ENCODE measurements around the gene EDIL3. TPM values are rescaled to one million over a fixed set of nuclear protein-coding genes. Genes with fewer than 3 reads are reported as not detected.

Gene EDIL3
- total and polyA plus RNA-seq, 12 donors, result 4.6 to 59.7 (median 13.7) TPM

DNA sequence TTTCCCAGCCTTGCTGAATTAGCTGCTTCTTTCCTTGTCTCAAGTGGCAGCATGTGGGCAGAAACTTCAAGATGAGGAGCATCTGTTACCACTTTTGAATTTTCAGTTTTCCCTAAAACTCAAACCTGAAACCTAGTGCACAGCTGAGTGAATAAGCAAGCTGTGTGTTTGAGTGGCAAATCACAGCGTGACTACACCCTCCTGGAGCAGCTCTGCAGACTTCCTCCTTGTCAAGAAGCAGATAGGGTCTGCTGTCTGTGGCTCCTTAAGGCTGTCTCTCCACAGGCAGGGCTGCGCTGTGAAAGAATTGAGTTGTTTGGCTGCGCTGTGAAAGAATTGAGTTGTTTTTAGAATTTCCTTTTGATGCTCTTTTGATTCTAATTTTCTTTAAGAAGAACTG lies 484.4 kb downstream of the EDIL3 start:
- Histone ChIP-seq H3K36me3 (replicated peaks in 1 of 2) (no peaks in the 10 kb centered on the region), H3K27me3 (no peaks in the 10 kb centered on the region), H3K27ac (no peak overlapping the region), H3K4me3 (no peak overlapping the region), H3K4me1 (replicated peaks in 1 of 2) (no peaks in the 10 kb centered on the region), H3K9me3 (replicated peaks in 1 of 3) (no peaks in the 10 kb centered on the region)
- no peak for TF ChIP-seq POLR2A (IDR thresholded peaks at IDR 0.05)
- TF ChIP-seq, protein P1, sequence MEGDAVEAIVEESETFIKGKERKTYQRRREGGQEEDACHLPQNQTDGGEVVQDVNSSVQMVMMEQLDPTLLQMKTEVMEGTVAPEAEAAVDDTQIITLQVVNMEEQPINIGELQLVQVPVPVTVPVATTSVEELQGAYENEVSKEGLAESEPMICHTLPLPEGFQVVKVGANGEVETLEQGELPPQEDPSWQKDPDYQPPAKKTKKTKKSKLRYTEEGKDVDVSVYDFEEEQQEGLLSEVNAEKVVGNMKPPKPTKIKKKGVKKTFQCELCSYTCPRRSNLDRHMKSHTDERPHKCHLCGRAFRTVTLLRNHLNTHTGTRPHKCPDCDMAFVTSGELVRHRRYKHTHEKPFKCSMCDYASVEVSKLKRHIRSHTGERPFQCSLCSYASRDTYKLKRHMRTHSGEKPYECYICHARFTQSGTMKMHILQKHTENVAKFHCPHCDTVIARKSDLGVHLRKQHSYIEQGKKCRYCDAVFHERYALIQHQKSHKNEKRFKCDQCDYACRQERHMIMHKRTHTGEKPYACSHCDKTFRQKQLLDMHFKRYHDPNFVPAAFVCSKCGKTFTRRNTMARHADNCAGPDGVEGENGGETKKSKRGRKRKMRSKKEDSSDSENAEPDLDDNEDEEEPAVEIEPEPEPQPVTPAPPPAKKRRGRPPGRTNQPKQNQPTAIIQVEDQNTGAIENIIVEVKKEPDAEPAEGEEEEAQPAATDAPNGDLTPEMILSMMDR (IDR thresholded peaks at IDR 0.05), result no peak
- no peak for DNase-seq
- 82 to 92% (median 86%) methylated on average over 3 of the region's 3 CpGs for WGBS, 4 donors
- intact Hi-C loops (cut with DNase I), result no loop called here

DNA sequence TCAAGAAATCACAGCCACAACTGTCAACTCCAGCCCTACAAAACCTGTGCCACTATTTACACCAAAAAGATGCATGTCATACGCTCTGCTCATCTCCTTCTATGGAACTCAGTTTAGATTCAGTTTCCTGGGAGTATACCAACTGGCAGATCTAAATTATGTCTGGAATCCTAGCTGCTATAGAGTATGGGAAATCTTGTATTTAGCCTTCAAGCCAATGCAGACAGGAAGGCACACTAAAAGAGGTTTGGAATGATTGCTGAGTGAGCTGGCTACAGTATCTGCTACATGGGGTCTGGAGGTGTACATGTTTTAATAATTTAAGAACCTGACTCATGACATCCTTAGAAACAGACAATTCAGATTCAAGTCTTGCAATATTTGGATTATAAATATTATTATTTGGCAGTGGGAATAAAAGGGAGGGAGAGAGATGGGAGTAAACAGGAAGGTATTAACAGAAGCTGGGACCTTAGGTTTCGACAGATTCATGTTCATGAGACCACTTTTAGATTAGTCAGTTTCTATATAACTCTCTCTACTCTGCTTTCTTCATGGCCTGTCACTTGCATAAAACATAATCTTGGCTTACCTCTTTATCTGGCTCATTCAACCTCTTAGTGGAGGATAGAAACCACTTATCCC lies 485.2 kb downstream of the EDIL3 start:
- Histone ChIP-seq H3K4me1 (replicated peaks in 1 of 2) (no peaks in the 10 kb centered on the region), H3K9me3 (replicated peaks in 1 of 3) (no peaks in the 10 kb centered on the region), H3K27me3 (no peaks in the 10 kb centered on the region), H3K27ac (no peak overlapping the region), H3K36me3 (replicated peaks in 1 of 2) (no peaks in the 10 kb centered on the region), H3K4me3 (no peak overlapping the region)
- DNase-seq, result no peak
- 89 to 93% (median 91%) methylated on average over 2 of the region's 2 CpGs for WGBS, 4 donors
- intact Hi-C loops (cut with DNase I), result no loop called here
- TF ChIP-seq, protein P1 (IDR thresholded peaks at IDR 0.05), result no peak
- no peak for TF ChIP-seq POLR2A (IDR thresholded peaks at IDR 0.05)

DNA sequence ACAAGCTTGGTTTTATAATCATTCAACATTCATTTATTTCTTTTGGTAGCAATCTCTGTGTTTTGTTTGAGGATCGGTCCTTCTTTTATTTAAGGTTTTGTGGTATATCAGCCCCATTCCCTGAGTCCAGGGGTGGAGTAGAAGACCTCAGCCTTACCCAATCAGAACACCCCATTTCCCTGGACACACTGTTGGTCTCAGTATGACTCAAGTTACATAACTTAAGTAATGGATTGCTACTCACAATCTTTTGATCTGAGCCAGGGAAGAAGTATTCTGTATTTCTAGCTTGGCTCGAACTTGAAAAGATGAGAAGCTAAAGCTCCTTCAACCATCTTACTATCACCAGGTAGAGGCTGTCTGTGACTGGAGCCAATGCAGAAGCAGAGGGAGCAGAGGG lies 488.8 kb downstream of the EDIL3 start:
- no peaks in the 10 kb centered on the region for H3K4me1 ChIP-seq (replicated peaks in 1 of 2)
- no peaks in the 10 kb centered on the region for H3K27me3 ChIP-seq
- H3K27ac ChIP-seq, result no peak overlapping the region
- no peak for TF ChIP-seq POLR2A (IDR thresholded peaks at IDR 0.05)
- TF ChIP-seq, protein P1 (IDR thresholded peaks at IDR 0.05), result no peak
- no peak for DNase-seq
- H3K4me3 ChIP-seq, result no peak overlapping the region
- H3K9me3 ChIP-seq (replicated peaks in 1 of 3), result no peaks in the 10 kb centered on the region
- H3K36me3 ChIP-seq (replicated peaks in 1 of 2), result no peaks in the 10 kb centered on the region
- intact Hi-C loops (cut with DNase I), result no loop called here
- 84 to 95% (median 89%) methylated on average over 2 of the region's 2 CpGs for WGBS, 4 donors

DNA sequence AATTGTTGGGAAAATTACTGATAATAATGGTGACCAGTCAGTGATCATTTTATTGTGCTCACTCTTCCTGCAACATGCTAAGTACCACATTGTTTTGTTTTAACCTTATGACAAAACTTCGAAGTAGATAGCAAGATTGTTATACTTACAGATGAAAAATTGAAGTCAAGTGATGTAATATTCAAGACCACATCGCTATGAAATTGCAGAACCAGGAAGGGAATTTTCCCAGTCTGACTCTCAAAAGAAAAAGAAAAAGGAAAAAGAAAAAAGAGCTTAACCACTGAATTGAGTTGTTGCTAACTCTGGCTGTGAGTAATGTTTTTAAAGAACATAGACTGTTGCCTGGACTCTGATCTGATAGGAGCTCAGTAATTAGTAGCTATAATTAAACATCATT lies 493.4 kb downstream of the EDIL3 start:
- 49 to 62% (median 57%) methylated on average over 2 of the region's 2 CpGs for WGBS, 4 donors

More for the DNA sequence above, 493.4 kb downstream of the EDIL3 start:
- Histone ChIP-seq H3K4me1 (replicated peaks in 1 of 2) (no peaks in the 10 kb centered on the region), H3K27me3 (no peaks in the 10 kb centered on the region), H3K27ac (no peak overlapping the region), H3K4me3 (no peak overlapping the region), H3K9me3 (replicated peaks in 1 of 3) (no peaks in the 10 kb centered on the region), H3K36me3 (replicated peaks in 1 of 2) (no peaks in the 10 kb centered on the region)
- intact Hi-C loops (cut with DNase I), result no loop called here
- no peak for DNase-seq
- TF ChIP-seq, protein P1 (IDR thresholded peaks at IDR 0.05), result no peak
- TF ChIP-seq POLR2A (IDR thresholded peaks at IDR 0.05), result no peak

Small RNA genes lying within 50 kb of the gene (small RNA-seq; reads per million reads assigned to genes)
- gene RNU6-448P, result 0 reads per million in 2 donors
